KMS-11 (cell line): ENCODE measurements around the gene SCUBE1.
A peak's percentile ranks its signal among the peaks of the same experiment; 100 is the strongest.

Experiments used
- H2AFZ ChIP-seq: fragments of 200-600 bp; sonication (generic); 2 replicates; pipeline ENCODE4 v1.6.1; 2016; ENCODE audit warnings: antibody characterized with exemption, mixed run types, low read depth
- H3K27ac ChIP-seq: fragments of 200-600 bp; sonication (generic); 2 replicates; pipeline ENCODE4 v1.6.1; 2016; ENCODE audit warnings: mild to moderate bottlenecking, mixed run types
- H3K27me3 ChIP-seq: fragments of 200-600 bp; sonication (generic); 2 replicates; pipeline ENCODE4 v1.6.1; 2017; ENCODE audit warnings: mild to moderate bottlenecking, low read depth, mixed run types, moderate library complexity; ENCODE audit not compliant: insufficient read depth
- H3K36me3 ChIP-seq: fragments of 200-600 bp; sonication (generic); 2 replicates; pipeline ENCODE4 v1.6.1; 2017; ENCODE audit warnings: mild to moderate bottlenecking, mixed run types; ENCODE audit not compliant: insufficient read depth
- H3K4me1 ChIP-seq: fragments of 200-600 bp; sonication (generic); 2 replicates; pipeline ENCODE4 v1.6.1; 2016; ENCODE audit warnings: mild to moderate bottlenecking, low read depth, mixed run types; ENCODE audit not compliant: poor library complexity, severe bottlenecking
- H3K4me2 ChIP-seq: fragments of 200-600 bp; sonication (generic); 2 replicates; pipeline ENCODE4 v1.7.0; 2016; ENCODE audit warnings: mild to moderate bottlenecking, mixed run types
- H3K4me3 ChIP-seq: fragments of 200-600 bp; sonication (generic); IDR thresholded peaks from 2 replicates; pipeline ENCODE4 v1.6.1; 2017; ENCODE audit warnings: low read depth, low read length, mixed read lengths; ENCODE audit not compliant: insufficient read depth
- H3K79me2 ChIP-seq: fragments of 200-600 bp; sonication (generic); 2 replicates; pipeline ENCODE4 v1.6.1; 2016; ENCODE audit warnings: low read depth, mixed run types; ENCODE audit not compliant: insufficient read depth
- H3K9ac ChIP-seq: fragments of 200-600 bp; sonication (generic); 2 replicates; pipeline ENCODE4 v1.6.1; 2016; ENCODE audit warnings: mild to moderate bottlenecking, mixed run types
- H4K20me1 ChIP-seq: fragments of 200-600 bp; sonication (generic); 2 replicates; pipeline ENCODE4 v1.6.1; 2016; ENCODE audit warnings: mild to moderate bottlenecking, mixed run types; ENCODE audit not compliant: insufficient read depth
- CTCF ChIP-seq: fragments of 200-600 bp; sonication (generic); conservative IDR thresholded peaks from 2 replicates; pipeline ENCODE4 v1.6.1; 2017; ENCODE audit warnings: low read depth, mild to moderate bottlenecking, antibody characterized with exemption, low read length, moderate library complexity, mixed read lengths

SCUBE1 gene

GRCh38 chr22:43153899-43154298 lies 189.3 kb downstream of the SCUBE1 start:
- Histone ChIP-seq H2AFZ (no peak overlapping the region), H3K79me2 (peaks cover 4% of the 10 kb centered on the region; the same call in 1 of the 2 replicates), H4K20me1 (no peaks in the 10 kb centered on the region), H3K36me3 (no peaks in the 10 kb centered on the region), H3K9ac (no peak overlapping the region), H3K4me1 (peaks cover 14% of the 10 kb centered on the region), H3K4me2 (no peak overlapping the region), H3K27me3 (no peaks in the 10 kb centered on the region), H3K4me3 (no peak overlapping the region), H3K27ac (no peak overlapping the region)
- TF ChIP-seq CTCF = no peak

- Histone ChIP-seq H4K20me1 (no peaks in the 10 kb centered on the region), H3K4me2 (peak overlapping the region; percentile 73), H3K27me3 (no peaks in the 10 kb centered on the region), H3K27ac (peak overlapping the region; percentile 31; the same call in 1 of the 2 replicates), H2AFZ (peak overlapping the region; percentile 90), H3K79me2 (peaks cover 4% of the 10 kb centered on the region; the same call in 1 of the 2 replicates), H3K9ac (peak overlapping the region; percentile 66), H3K4me1 (peaks cover 28% of the 10 kb centered on the region), H3K4me3 (no peak overlapping the region), H3K36me3 (no peaks in the 10 kb centered on the region)
- TF ChIP-seq CTCF = no peak
Measured at GRCh38 chr22:43152357-43153071, 190.7 kb downstream of the SCUBE1 start.

GRCh38 chr22:43152003-43152356 lies 191.2 kb downstream of the SCUBE1 start:
- H3K4me3 ChIP-seq = no peak overlapping the region
- no peaks in the 10 kb centered on the region for H3K36me3 ChIP-seq
- peak overlapping the region; percentile 90 for H2AFZ ChIP-seq
- no peaks in the 10 kb centered on the region for H3K27me3 ChIP-seq
- H3K79me2 ChIP-seq = peaks cover 4% of the 10 kb centered on the region; the same call in 1 of the 2 replicates
- peaks cover 33% of the 10 kb centered on the region for H3K4me1 ChIP-seq
- no peaks in the 10 kb centered on the region for H4K20me1 ChIP-seq
- no peak for TF ChIP-seq CTCF
- H3K4me2 ChIP-seq = peak overlapping the region; percentile 73
- H3K9ac ChIP-seq = peak overlapping the region; percentile 66
- H3K27ac ChIP-seq = peak overlapping the region; percentile 31; the same call in 1 of the 2 replicates

GRCh38 chr22:43151251-43152002 lies 191.7 kb downstream of the SCUBE1 start, which contains the start of gene TSPO:
TSS of gene TSPO (plus strand) at chr22:43151559. CDS start at chr22:43159239, 7,680 bp downstream.
- Histone ChIP-seq H3K27ac (peak within 1 kb of the TSS; percentile 31; the same call in 1 of the 2 replicates), H3K27me3 (no peaks in the 10 kb centered on the region), H3K9ac (peak within 1 kb of the TSS; percentile 66), H3K4me1 (peaks cover 37% of the 10 kb centered on the region), H3K36me3 (no peaks in the 10 kb centered on the region), H3K4me2 (peak within 1 kb of the TSS; percentile 73), H3K79me2 (peaks cover 4% of the 10 kb centered on the region; the same call in 1 of the 2 replicates), H3K4me3 (no peak within 1 kb of the TSS), H4K20me1 (no peaks in the 10 kb centered on the region), H2AFZ (peak within 1 kb of the TSS; percentile 90)
- no peak for TF ChIP-seq CTCF
